ENCODE data around the gene PKNOX2. TPM values are rescaled to one million over a fixed set of nuclear protein-coding genes. Genes with fewer than 3 reads are reported as not detected.

The PKNOX2 gene
- total and polyA plus RNA-seq, 10 of the 15 experiments (the other 5 are each of a cell fraction or from before 2014, with no cell fraction given): not detected

DNA sequence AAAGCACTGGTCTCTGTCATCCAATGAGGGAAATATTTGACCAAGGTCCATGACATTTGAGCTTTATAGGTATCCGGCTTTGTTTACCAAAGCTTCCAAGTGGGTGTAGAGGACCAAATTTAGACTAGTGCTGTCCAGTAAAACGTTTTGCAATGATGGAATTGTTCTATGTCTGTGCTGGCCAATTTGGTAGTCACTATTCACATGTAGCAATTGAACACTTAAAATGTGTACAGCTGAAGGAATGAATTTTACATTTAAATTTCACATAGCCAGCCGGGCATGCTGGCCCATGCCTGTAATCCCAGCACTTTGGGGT is 118.0 kb downstream of the PKNOX2 start:
- in situ Hi-C loops (cut with MboI) (no loop called here), intact Hi-C loops (cut with micrococcal nuclease; ENCODE audit: unreplicated experiment) (no loop called here)
- ATAC-seq (no peak), DNase-seq (ENCODE audit: low read depth, low spot score) (no peak), FAIRE-seq (no peak)
- ChIA-PET CTCF (interaction anchor here (0.7 to 1.3 kb wide), 2 partner anchors 15 to 63 kb away, joined by 3 read pairs; no protein-coding TSS in a partner anchor), POLR2A (interaction anchor here (0.6 kb wide), 1 partner anchor 127 kb away, joined by 3 read pairs; no protein-coding TSS in a partner anchor), RAD21 (ENCODE audit: unreplicated experiment) (no interaction called here), SMC1A (ENCODE audit: uncharacterized antibody, unreplicated experiment) (no interaction called here)
- Histone ChIP-seq H3K4me1 (ENCODE audit: control insufficient read depth, insufficient read depth, low read length) (no peaks in the 10 kb centered on the region), H4K20me1 (ENCODE audit: control insufficient read depth, insufficient read depth) (no peaks in the 10 kb centered on the region), H3K4me2 (ENCODE audit: control insufficient read depth, insufficient read depth) (no peak overlapping the region), H3K79me2 (ENCODE audit: control insufficient read depth, insufficient read depth, low read length) (no peaks in the 10 kb centered on the region), H3K9ac (ENCODE audit: control insufficient read depth, insufficient read depth, low read length) (no peak overlapping the region), H3K36me3 (ENCODE audit: control insufficient read depth in 2 of 2, insufficient read depth in 2 of 2, low read length in 1 of 2) (no peaks in the 10 kb centered on the region), H3K27me3 (replicated peaks in 1 of 2; ENCODE audit: control insufficient read depth in 2 of 2, insufficient read depth in 2 of 2, low read length in 1 of 2) (peaks cover 2 to 5% of the 10 kb centered on the region in 2 experiments; a peak in 3 of 4 replicates), H3K27ac (ENCODE audit: control insufficient read depth, insufficient read depth) (no peak overlapping the region), H3K4me3 (no peak overlapping the region), H2AFZ (ENCODE audit: control insufficient read depth, low read depth, low read length) (no peak overlapping the region), H3K9me3 (replicated peaks; ENCODE audit: control insufficient read depth, insufficient read depth, low read length) (no peaks in the 10 kb centered on the region)
- TF ChIP-seq CHD2 (IDR thresholded peaks at IDR 0.05; ENCODE audit: borderline replicate concordance, low read depth, low read length): no peak
- TF ChIP-seq MYC (IDR thresholded peaks at IDR 0.05; ENCODE audit: insufficient read depth, insufficient read length, insufficient replicate concordance, low read length, severe bottlenecking): no peak
- TF ChIP-seq NR2C2 (IDR thresholded peaks at IDR 0.05; ENCODE audit: borderline replicate concordance, control insufficient read depth, insufficient read length, low read depth): no peak
- TF ChIP-seq, protein P1, sequence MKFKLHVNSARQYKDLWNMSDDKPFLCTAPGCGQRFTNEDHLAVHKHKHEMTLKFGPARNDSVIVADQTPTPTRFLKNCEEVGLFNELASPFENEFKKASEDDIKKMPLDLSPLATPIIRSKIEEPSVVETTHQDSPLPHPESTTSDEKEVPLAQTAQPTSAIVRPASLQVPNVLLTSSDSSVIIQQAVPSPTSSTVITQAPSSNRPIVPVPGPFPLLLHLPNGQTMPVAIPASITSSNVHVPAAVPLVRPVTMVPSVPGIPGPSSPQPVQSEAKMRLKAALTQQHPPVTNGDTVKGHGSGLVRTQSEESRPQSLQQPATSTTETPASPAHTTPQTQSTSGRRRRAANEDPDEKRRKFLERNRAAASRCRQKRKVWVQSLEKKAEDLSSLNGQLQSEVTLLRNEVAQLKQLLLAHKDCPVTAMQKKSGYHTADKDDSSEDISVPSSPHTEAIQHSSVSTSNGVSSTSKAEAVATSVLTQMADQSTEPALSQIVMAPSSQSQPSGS (IDR thresholded peaks at IDR 0.05; ENCODE audit: low read length): no peak
- no peak for TF ChIP-seq PAX8 (IDR thresholded peaks at IDR 0.05)
- BruUV-seq (replicated peaks): no TSS peak
- 16% methylated on average over 3 of the region's 3 CpGs for WGBS (ENCODE audit: insufficient coverage, insufficient replicate concordance, low lambda C conversion rate, missing lambda C conversion rate)

DNA sequence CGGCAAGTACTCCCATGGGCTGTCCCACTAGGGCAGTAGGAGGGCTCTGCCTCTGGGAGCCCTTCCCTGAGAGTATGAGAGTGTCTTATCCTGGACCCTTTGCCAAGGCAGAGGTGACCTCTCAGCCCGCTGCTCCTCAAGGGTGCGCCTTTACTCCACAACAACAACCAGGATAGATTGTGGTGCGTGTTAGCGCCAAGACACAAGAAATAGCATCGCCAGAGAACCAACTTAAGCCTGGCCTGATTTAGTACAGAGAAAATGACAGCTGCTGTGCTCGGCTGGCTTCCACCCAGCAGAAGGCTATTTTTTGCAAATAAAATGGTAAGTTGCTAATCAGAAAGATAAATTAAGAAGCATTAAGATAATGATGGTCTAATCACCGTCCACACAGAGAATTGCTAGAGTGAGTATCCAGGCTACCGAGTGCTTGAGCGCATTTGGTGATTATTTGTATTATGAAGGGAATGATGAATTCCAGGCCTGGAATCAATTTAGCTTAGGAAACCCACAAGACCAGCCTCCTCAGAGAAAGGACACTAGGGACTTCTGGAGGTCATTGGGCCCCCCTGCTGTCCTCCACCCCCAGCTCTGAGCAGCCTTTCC is 119.8 kb downstream of the PKNOX2 start:
- no peak overlapping the region for H3K27ac ChIP-seq (ENCODE audit: control insufficient read depth, insufficient read depth)
- H3K27me3 ChIP-seq (replicated peaks in 1 of 2; ENCODE audit: control insufficient read depth in 2 of 2, insufficient read depth in 2 of 2, low read length in 1 of 2): peaks cover 5 to 7% of the 10 kb centered on the region in 2 experiments; a peak in 3 of 4 replicates
- CTCF ChIA-PET: no interaction called here
- H3K4me1 ChIP-seq (ENCODE audit: control insufficient read depth, insufficient read depth, low read length): no peaks in the 10 kb centered on the region
- no peak overlapping the region for H3K4me2 ChIP-seq (ENCODE audit: control insufficient read depth, insufficient read depth)
- 29% methylated on average over 10 of the region's 10 CpGs for WGBS (ENCODE audit: insufficient coverage, insufficient replicate concordance, low lambda C conversion rate, missing lambda C conversion rate)
- RAD21 ChIA-PET (ENCODE audit: unreplicated experiment): no interaction called here
- H3K9me3 ChIP-seq (replicated peaks; ENCODE audit: control insufficient read depth, insufficient read depth, low read length): no peaks in the 10 kb centered on the region
- in situ Hi-C loops (cut with MboI): no loop called here
- BruUV-seq (replicated peaks): no TSS peak
- no peak for DNase-seq (ENCODE audit: low read depth, low spot score)
- SMC1A ChIA-PET (ENCODE audit: uncharacterized antibody, unreplicated experiment): no interaction called here
- POLR2A ChIA-PET: interaction anchor here (0.6 kb wide), 1 partner anchor 334 kb away, joined by 3 read pairs; no protein-coding TSS in a partner anchor
- ATAC-seq: no peak
- H3K4me3 ChIP-seq: no peak overlapping the region
- no peaks in the 10 kb centered on the region for H3K36me3 ChIP-seq (ENCODE audit: control insufficient read depth in 2 of 2, insufficient read depth in 2 of 2, low read length in 1 of 2)
- no peak overlapping the region for H3K9ac ChIP-seq (ENCODE audit: control insufficient read depth, insufficient read depth, low read length)
- H4K20me1 ChIP-seq (ENCODE audit: control insufficient read depth, insufficient read depth): no peaks in the 10 kb centered on the region
- no peak overlapping the region for H2AFZ ChIP-seq (ENCODE audit: control insufficient read depth, low read depth, low read length)
- intact Hi-C loops (cut with micrococcal nuclease; ENCODE audit: unreplicated experiment): no loop called here
- FAIRE-seq: no peak
- no peaks in the 10 kb centered on the region for H3K79me2 ChIP-seq (ENCODE audit: control insufficient read depth, insufficient read depth, low read length)
- TF ChIP-seq, protein P2, sequence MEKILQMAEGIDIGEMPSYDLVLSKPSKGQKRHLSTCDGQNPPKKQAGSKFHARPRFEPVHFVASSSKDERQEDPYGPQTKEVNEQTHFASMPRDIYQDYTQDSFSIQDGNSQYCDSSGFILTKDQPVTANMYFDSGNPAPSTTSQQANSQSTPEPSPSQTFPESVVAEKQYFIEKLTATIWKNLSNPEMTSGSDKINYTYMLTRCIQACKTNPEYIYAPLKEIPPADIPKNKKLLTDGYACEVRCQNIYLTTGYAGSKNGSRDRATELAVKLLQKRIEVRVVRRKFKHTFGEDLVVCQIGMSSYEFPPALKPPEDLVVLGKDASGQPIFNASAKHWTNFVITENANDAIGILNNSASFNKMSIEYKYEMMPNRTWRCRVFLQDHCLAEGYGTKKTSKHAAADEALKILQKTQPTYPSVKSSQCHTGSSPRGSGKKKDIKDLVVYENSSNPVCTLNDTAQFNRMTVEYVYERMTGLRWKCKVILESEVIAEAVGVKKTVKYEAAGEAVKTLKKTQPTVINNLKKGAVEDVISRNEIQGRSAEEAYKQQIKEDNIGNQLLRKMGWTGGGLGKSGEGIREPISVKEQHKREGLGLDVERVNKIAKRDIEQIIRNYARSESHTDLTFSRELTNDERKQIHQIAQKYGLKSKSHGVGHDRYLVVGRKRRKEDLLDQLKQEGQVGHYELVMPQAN (conservative IDR thresholded peaks at IDR 0.05): no peak
- no peak for TF ChIP-seq NR2C1 (IDR thresholded peaks at IDR 0.05)
- TF ChIP-seq BMI1 (IDR thresholded peaks at IDR 0.05; ENCODE audit: borderline replicate concordance): no peak
- TF ChIP-seq, protein P3, sequence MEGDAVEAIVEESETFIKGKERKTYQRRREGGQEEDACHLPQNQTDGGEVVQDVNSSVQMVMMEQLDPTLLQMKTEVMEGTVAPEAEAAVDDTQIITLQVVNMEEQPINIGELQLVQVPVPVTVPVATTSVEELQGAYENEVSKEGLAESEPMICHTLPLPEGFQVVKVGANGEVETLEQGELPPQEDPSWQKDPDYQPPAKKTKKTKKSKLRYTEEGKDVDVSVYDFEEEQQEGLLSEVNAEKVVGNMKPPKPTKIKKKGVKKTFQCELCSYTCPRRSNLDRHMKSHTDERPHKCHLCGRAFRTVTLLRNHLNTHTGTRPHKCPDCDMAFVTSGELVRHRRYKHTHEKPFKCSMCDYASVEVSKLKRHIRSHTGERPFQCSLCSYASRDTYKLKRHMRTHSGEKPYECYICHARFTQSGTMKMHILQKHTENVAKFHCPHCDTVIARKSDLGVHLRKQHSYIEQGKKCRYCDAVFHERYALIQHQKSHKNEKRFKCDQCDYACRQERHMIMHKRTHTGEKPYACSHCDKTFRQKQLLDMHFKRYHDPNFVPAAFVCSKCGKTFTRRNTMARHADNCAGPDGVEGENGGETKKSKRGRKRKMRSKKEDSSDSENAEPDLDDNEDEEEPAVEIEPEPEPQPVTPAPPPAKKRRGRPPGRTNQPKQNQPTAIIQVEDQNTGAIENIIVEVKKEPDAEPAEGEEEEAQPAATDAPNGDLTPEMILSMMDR (IDR thresholded peaks at IDR 0.05 in 2 of 3, conservative IDR thresholded peaks at IDR 0.05 in 1 of 3; ENCODE audit: control insufficient read depth in 2 of 3, extremely low read depth in 1 of 3, insufficient read depth in 1 of 3, low read depth in 3 of 3, low read length in 3 of 3): no peak
- no peak for TF ChIP-seq CREB1 (IDR thresholded peaks at IDR 0.05; ENCODE audit: low read depth)

Data from GM12878 (cell line).